K562 (cell line): ENCODE measurements around the gene ICAM3. TPM values are rescaled to one million over a fixed set of nuclear protein-coding genes. Genes with fewer than 3 reads are reported as not detected.

Source experiments
- BACH1 ChIP-seq: fragments of 200-800 bp; sonication (Bioruptor generic); IDR thresholded peaks from 2 replicates; pipeline ENCODE4 v1.6.1; 2016; ENCODE audit warnings: missing genetic modification characterization, missing compliant biosample characterization
- BRD9 ChIP-seq: fragments of 450-650 bp; IDR thresholded peaks from 2 replicates; pipeline ENCODE4 v1.6.1; 2018; ENCODE audit warnings: low read depth; ENCODE audit not compliant: partially characterized antibody
- CREB3L1 ChIP-seq: fragments of 450-650 bp; IDR thresholded peaks from 2 replicates; pipeline ENCODE4 v1.6.1; 2014; ENCODE audit warnings: low read depth, mild to moderate bottlenecking, moderate library complexity, borderline replicate concordance
- CREM ChIP-seq: IDR thresholded peaks from 2 replicates; pipeline ENCODE4 v1.6.1; 2014; ENCODE audit warnings: antibody characterized with exemption, low read depth
- ELF4 ChIP-seq: fragments of 450-650 bp; formaldehyde crosslinking; IDR thresholded peaks from 2 replicates; pipeline ENCODE4 v1.4.0; 2022; ENCODE audit warnings: missing genetic modification characterization
- HDAC6 ChIP-seq: IDR thresholded peaks from 2 replicates; pipeline ENCODE4 v1.6.1; 2012; ENCODE audit warnings: low read depth, mild to moderate bottlenecking, control low read depth, inconsistent platforms, low read length, moderate library complexity
- NCOA2 ChIP-seq, 2 experiments: fragments of 450-650 bp; IDR thresholded peaks; 2 replicates each; pipeline ENCODE4 v1.6.1; 2018; ENCODE audit warnings: mild to moderate bottlenecking in 2 of 2, moderate library complexity in 1 of 2; ENCODE audit not compliant: partially characterized antibody in 2 of 2
- PHB ChIP-seq: fragments of 250-450 bp; sonication (Bioruptor Pico); IDR thresholded peaks from 2 replicates; pipeline ENCODE4 v1.5.0; 2021
- PHF8 ChIP-seq: fragments of 200-600 bp; sonication (generic); IDR thresholded peaks from 2 replicates; pipeline ENCODE4 v1.6.1; 2012; ENCODE audit warnings: mixed run types, mild to moderate bottlenecking, inconsistent platforms, low read length, moderate library complexity, borderline replicate concordance
- RBM22 ChIP-seq: fragments of 200-400 bp; formaldehyde crosslinking; IDR thresholded peaks from 2 replicates; pipeline ENCODE4 v1.6.1; 2018; ENCODE audit warnings: low read length, low read depth; ENCODE audit not compliant: poor library complexity, severe bottlenecking
- RBM39 ChIP-seq: fragments of 200-400 bp; formaldehyde crosslinking; optimal IDR thresholded peaks from 2 replicates; pipeline ENCODE3; 2018; ENCODE audit warnings: low read depth, low read length
- SMARCB1 ChIP-seq: IDR thresholded peaks from 2 replicates; pipeline ENCODE4 v1.6.1; 2011; ENCODE audit warnings: improper control_type of control experiment, low read depth; ENCODE audit not compliant: insufficient read length
- SMARCE1 ChIP-seq: fragments of 450-650 bp; IDR thresholded peaks from 2 replicates; pipeline ENCODE4 v1.7.1; 2016; ENCODE audit warnings: mild to moderate bottlenecking
- STAT5B ChIP-seq: fragments of 250-450 bp; sonication (Bioruptor Pico); IDR thresholded peaks from 2 replicates; pipeline ENCODE4 v1.8.0; 2021; ENCODE audit warnings: mild to moderate bottlenecking, inconsistent platforms
- STAT6 ChIP-seq: sonication (generic); formaldehyde crosslinking; IDR thresholded peaks from 2 replicates; pipeline ENCODE4 v1.8.1; 2023; ENCODE audit warnings: mild to moderate bottlenecking, missing genetic modification reagents
- TAF7 ChIP-seq: fragments of 450-650 bp; IDR thresholded peaks from 2 replicates; pipeline ENCODE4 v1.6.1; 2016; ENCODE audit warnings: missing genetic modification characterization, missing compliant biosample characterization
- XRCC3 ChIP-seq: fragments of 450-650 bp; IDR thresholded peaks from 2 replicates; pipeline ENCODE4 v1.6.1; 2017; ENCODE audit warnings: mild to moderate bottlenecking, moderate library complexity
- ZBTB11 ChIP-seq, 3 experiments: fragments of 200-800 bp in 1 of 3; fragments of 250-450 bp in 1 of 3; fragments of 450-650 bp in 1 of 3; sonication (Bioruptor Pico) in 1 of 3; sonication (Bioruptor generic) in 1 of 3; formaldehyde crosslinking in 1 of 3; IDR thresholded peaks; 2 replicates each; pipeline versions ENCODE4 v1.6.1 to v1.8.0; 2016 to 2022; ENCODE audit warnings: mild to moderate bottlenecking in 2 of 3, missing genetic modification characterization in 2 of 3, missing compliant biosample characterization in 1 of 3, moderate library complexity in 1 of 3
- ZNF124 ChIP-seq: sonication (generic); formaldehyde crosslinking; IDR thresholded peaks from 2 replicates; pipeline ENCODE4 v1.8.1; 2022; ENCODE audit warnings: missing genetic modification reagents
- polyA plus RNA-seq, 8 experiments: library from polyadenylated mRNA; depleted of rRNA in 4 of 8; stranded (reverse) in 5 of 8; unstranded in 3 of 8; fragments of >200 nt; fragmentation: Nextera tagmentation in 2 of 8; fragmentation: Illumina TruSeq in 1 of 8; extraction: Ambion mirVana in 2 of 8; extraction: Trizol in 1 of 8; gene quantifications; 2 replicates each; pipeline versions ENCODE4 v1.2.1 to v1.2.3, GENCODE V29; 2011 to 2014; ENCODE audit warnings: inconsistent platforms in 1 of 8, missing spikeins in 1 of 8
- total RNA-seq, 7 experiments: library from RNA; depleted of rRNA in 6 of 7; stranded (reverse); fragments of >200 nt in 6 of 7; fragmentation: Illumina TruSeq in 2 of 7; extraction: Trizol in 2 of 7; gene quantifications; 2 replicates each; pipeline versions ENCODE4 v1.2.1 to v1.2.3, GENCODE V29; 2011 to 2021; ENCODE audit warnings: low replicate concordance in 1 of 7

The ICAM3 gene
- total and polyA plus RNA-seq, 9 of the 15 experiments (the other 6 are each of a cell fraction or from before 2014, with no cell fraction given) = 6.5 to 39.5 (median 24.2) TPM

- TF ChIP-seq ELF4 (CRISPR knock-in tag) (0 out of 2 replicates have a peak, but pooled peaks have one; percentile 11), RBM22 (no peak), RBM39 (no peak), ZBTB11 (CRISPR knock-in tag; IDR thresholded peaks at IDR 0.05) (peak in 2 of 3 experiments; percentile 54 to 87; a peak in 3 of 6 replicates), BACH1 (no peak), SMARCE1 (peak; percentile 49; the same call in 1 of the 2 replicates), CREB3L1 (peak; percentile 82; the same call in 1 of the 2 replicates), ZNF124 (no peak), PHF8 (peak; percentile 92; the same call in 1 of the 2 replicates), BRD9 (peak; percentile 56), PHB (0 out of 2 replicates have a peak, but pooled peaks have one; percentile 12), TAF7 (peak; percentile 72; the same call in 1 of the 2 replicates), CREM (peak; percentile 94), HDAC6 (no peak), SMARCB1 (no peak), XRCC3 (no peak), STAT6 (CRISPR knock-in tag) (no peak), NCOA2 (IDR thresholded peaks at IDR 0.05; ENCODE audit: partially characterized antibody in 2 of 2) (no peak), STAT5B (CRISPR knock-in tag) (no peak)
Observed at GRCh38 chr19:10380313-10381102, 41.1 kb upstream of the ICAM3 start, which contains the start of gene TYK2 (continued).
